Measurements from ENCODE around the gene KIR2DL1.
"Not testable (repeated sequence)": the region's sequence is repeated elsewhere in the genome, so short reads cannot be mapped to it uniquely, and the experiment has no call there.

GRCh38 chr19:54778896-54779295, 9.3 kb downstream of the KIR2DL1 start:
- not testable (repeated sequence) for TF ChIP-seq CTCF (IDR thresholded peaks at IDR 0.05; ENCODE audit: low read depth, low read length, poor library complexity, severe bottlenecking); EZH2phosphoT487 (IDR thresholded peaks at IDR 0.05; ENCODE audit: borderline replicate concordance, low read length)

Measured in DOHH2 (cell line).